ENCODE data around the gene FOXB1. TPM values are rescaled to one million over a fixed set of nuclear protein-coding genes. Genes with fewer than 3 reads are reported as not detected.

The FOXB1 gene
- polyA plus RNA-seq, 1 donor (not counting 4 experiments of a cell fraction or from before 2014, with no cell fraction given) = not detected

DNA sequence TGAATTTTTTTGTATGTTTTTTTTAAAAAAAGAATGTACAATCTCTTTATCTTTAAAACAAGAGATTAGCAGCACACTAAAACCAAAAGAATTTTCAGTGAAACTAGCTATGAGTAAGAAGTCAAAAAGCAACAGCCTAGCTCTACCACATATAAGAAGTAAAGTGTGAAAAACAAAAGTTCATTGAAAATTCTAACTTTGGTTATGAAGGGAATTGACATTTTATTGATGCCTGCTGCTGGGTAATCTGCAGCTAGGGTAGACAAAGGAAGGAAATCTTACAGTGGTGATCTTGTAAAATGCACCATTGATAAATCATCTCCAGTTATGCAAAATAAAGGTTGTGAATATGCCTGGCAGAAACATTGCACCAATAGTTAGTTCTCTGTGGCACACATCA lies 37.8 kb upstream of the FOXB1 start:
- Histone ChIP-seq H3K9me1 (ENCODE audit: control insufficient read depth, extremely low read depth, insufficient read depth, low read length) (no peaks in the 10 kb centered on the region), H2AFZ (ENCODE audit: control insufficient read depth, low read length) (no peak overlapping the region), H3K4me2 (ENCODE audit: control insufficient read depth, extremely low read depth, insufficient read depth, low read depth, low read length) (no peak overlapping the region), H4K20me1 (ENCODE audit: control insufficient read depth, extremely low read depth, insufficient read depth, low read length) (no peaks in the 10 kb centered on the region), H3K9ac (ENCODE audit: control insufficient read depth, extremely low read depth, insufficient read depth, low read length) (no peak overlapping the region), H3K9me3 (ENCODE audit: control insufficient read depth, low read depth, low read length) (no peaks in the 10 kb centered on the region), H3K4me1 (ENCODE audit: control insufficient read depth, extremely low read depth, insufficient read depth, low read length) (no peaks in the 10 kb centered on the region), H3K36me3 (ENCODE audit: control insufficient read depth in 2 of 2, extremely low read depth in 1 of 2, insufficient read depth in 2 of 2, low read length in 2 of 2) (no peaks in the 10 kb centered on the region), H3K27ac (ENCODE audit: control insufficient read depth, insufficient read depth, low read length) (no peak overlapping the region), H3K79me2 (ENCODE audit: control insufficient read depth, insufficient read depth, low read length) (no peaks in the 10 kb centered on the region), H3K27me3 (ENCODE audit: control insufficient read depth, extremely low read depth, insufficient read depth, low read length) (no peaks in the 10 kb centered on the region), H3K4me3 (ENCODE audit: control insufficient read depth in 2 of 3, extremely low read depth in 1 of 3, insufficient read depth in 2 of 3, low read depth in 1 of 3, low read length in 3 of 3) (no peak overlapping the region)
- dilution Hi-C loops (cut with MboI; ENCODE audit: extremely low pct_ligation_motif_present, low sequenced_read_pairs) = no loop called here
- TF ChIP-seq EZH2 (IDR thresholded peaks at IDR 0.05; ENCODE audit: low read length) = no peak
- TF ChIP-seq, protein P1, sequence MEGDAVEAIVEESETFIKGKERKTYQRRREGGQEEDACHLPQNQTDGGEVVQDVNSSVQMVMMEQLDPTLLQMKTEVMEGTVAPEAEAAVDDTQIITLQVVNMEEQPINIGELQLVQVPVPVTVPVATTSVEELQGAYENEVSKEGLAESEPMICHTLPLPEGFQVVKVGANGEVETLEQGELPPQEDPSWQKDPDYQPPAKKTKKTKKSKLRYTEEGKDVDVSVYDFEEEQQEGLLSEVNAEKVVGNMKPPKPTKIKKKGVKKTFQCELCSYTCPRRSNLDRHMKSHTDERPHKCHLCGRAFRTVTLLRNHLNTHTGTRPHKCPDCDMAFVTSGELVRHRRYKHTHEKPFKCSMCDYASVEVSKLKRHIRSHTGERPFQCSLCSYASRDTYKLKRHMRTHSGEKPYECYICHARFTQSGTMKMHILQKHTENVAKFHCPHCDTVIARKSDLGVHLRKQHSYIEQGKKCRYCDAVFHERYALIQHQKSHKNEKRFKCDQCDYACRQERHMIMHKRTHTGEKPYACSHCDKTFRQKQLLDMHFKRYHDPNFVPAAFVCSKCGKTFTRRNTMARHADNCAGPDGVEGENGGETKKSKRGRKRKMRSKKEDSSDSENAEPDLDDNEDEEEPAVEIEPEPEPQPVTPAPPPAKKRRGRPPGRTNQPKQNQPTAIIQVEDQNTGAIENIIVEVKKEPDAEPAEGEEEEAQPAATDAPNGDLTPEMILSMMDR (optimal IDR thresholded peaks at IDR 0.05 in 1 of 3, IDR thresholded peaks at IDR 0.05 in 1 of 3, conservative IDR thresholded peaks at IDR 0.05 in 1 of 3; ENCODE audit: extremely low read depth in 1 of 3, insufficient read depth in 2 of 3, low read length in 3 of 3) = no peak
- DNase-seq (ENCODE audit: low read depth, low spot score) (no peak), FAIRE-seq (peak; percentile 61)

DNA sequence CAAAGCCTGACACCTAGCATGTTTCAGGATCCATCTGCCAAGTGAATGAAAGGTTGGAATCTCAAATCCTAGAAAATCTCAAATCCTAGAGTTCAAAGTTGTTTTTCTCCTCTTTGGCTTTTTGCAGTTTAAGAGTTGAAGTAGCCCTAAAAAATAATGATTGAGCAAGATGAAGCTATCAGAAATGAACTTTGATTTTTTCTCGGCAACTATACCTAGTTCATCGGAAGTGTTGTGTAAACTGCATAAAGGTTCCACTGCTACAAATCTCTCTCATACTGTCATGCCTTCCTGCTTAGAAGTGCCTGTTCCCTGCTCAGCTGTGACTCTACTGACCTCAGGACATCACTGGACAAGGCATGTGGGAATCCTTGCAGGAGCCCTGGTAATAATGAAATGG lies 35.8 kb upstream of the FOXB1 start:
- H4K20me1 ChIP-seq (ENCODE audit: control insufficient read depth, extremely low read depth, insufficient read depth, low read length) = no peaks in the 10 kb centered on the region
- no peaks in the 10 kb centered on the region for H3K9me1 ChIP-seq (ENCODE audit: control insufficient read depth, extremely low read depth, insufficient read depth, low read length)
- no peaks in the 10 kb centered on the region for H3K4me1 ChIP-seq (ENCODE audit: control insufficient read depth, extremely low read depth, insufficient read depth, low read length)
- no peak overlapping the region for H3K4me2 ChIP-seq (ENCODE audit: control insufficient read depth, extremely low read depth, insufficient read depth, low read depth, low read length)
- TF ChIP-seq, protein P1 (optimal IDR thresholded peaks at IDR 0.05 in 1 of 3, IDR thresholded peaks at IDR 0.05 in 1 of 3, conservative IDR thresholded peaks at IDR 0.05 in 1 of 3; ENCODE audit: extremely low read depth in 1 of 3, insufficient read depth in 2 of 3, low read length in 3 of 3) = no peak
- TF ChIP-seq EZH2 (IDR thresholded peaks at IDR 0.05; ENCODE audit: low read length) = no peak
- H2AFZ ChIP-seq (ENCODE audit: control insufficient read depth, low read length) = no peak overlapping the region
- H3K27me3 ChIP-seq (ENCODE audit: control insufficient read depth, extremely low read depth, insufficient read depth, low read length) = peaks cover 4% of the 10 kb centered on the region
- H3K4me3 ChIP-seq (ENCODE audit: control insufficient read depth in 2 of 3, extremely low read depth in 1 of 3, insufficient read depth in 2 of 3, low read depth in 1 of 3, low read length in 3 of 3) = no peak overlapping the region
- dilution Hi-C loops (cut with MboI; ENCODE audit: extremely low pct_ligation_motif_present, low sequenced_read_pairs) = no loop called here
- H3K27ac ChIP-seq (ENCODE audit: control insufficient read depth, insufficient read depth, low read length) = no peak overlapping the region
- H3K79me2 ChIP-seq (ENCODE audit: control insufficient read depth, insufficient read depth, low read length) = no peaks in the 10 kb centered on the region
- no peaks in the 10 kb centered on the region for H3K9me3 ChIP-seq (ENCODE audit: control insufficient read depth, low read depth, low read length)
- DNase-seq (ENCODE audit: low read depth, low spot score) = no peak
- H3K9ac ChIP-seq (ENCODE audit: control insufficient read depth, extremely low read depth, insufficient read depth, low read length) = no peak overlapping the region
- FAIRE-seq = no peak
- H3K36me3 ChIP-seq (ENCODE audit: control insufficient read depth in 2 of 2, extremely low read depth in 1 of 2, insufficient read depth in 2 of 2, low read length in 2 of 2) = no peaks in the 10 kb centered on the region

All from keratinocyte (primary cell).